ENCODE data around the gene PKN1. TPM values are rescaled to one million over a fixed set of nuclear protein-coding genes. Genes with fewer than 3 reads are reported as not detected.

Gene PKN1
- polyA plus RNA-seq, 1 donor (not counting 4 experiments of a cell fraction or from before 2014, with no cell fraction given) = 0.62 TPM

- no peaks in the 10 kb centered on the region for H3K9me3 ChIP-seq (ENCODE audit: control insufficient read depth, low read depth, low read length)
- no peak for DNase-seq (ENCODE audit: low read depth, low spot score)
- H3K27me3 ChIP-seq (ENCODE audit: control insufficient read depth, extremely low read depth, insufficient read depth, low read length) = peaks cover 6% of the 10 kb centered on the region
- no peaks in the 10 kb centered on the region for H3K79me2 ChIP-seq (ENCODE audit: control insufficient read depth, insufficient read depth, low read length)
- peaks cover 18% of the 10 kb centered on the region for H3K4me1 ChIP-seq (ENCODE audit: control insufficient read depth, extremely low read depth, insufficient read depth, low read length)
- H3K4me2 ChIP-seq (ENCODE audit: control insufficient read depth, extremely low read depth, insufficient read depth, low read depth, low read length) = peak overlapping the region; percentile 58
- no peak overlapping the region for H3K4me3 ChIP-seq (ENCODE audit: control insufficient read depth in 2 of 3, extremely low read depth in 1 of 3, insufficient read depth in 2 of 3, low read depth in 1 of 3, low read length in 3 of 3)
- FAIRE-seq = no peak
- no peaks in the 10 kb centered on the region for H3K9me1 ChIP-seq (ENCODE audit: control insufficient read depth, extremely low read depth, insufficient read depth, low read length)
- H3K9ac ChIP-seq (ENCODE audit: control insufficient read depth, extremely low read depth, insufficient read depth, low read length) = no peak overlapping the region
- peaks cover 2% of the 10 kb centered on the region for H4K20me1 ChIP-seq (ENCODE audit: control insufficient read depth, extremely low read depth, insufficient read depth, low read length)
- dilution Hi-C loops (cut with MboI; ENCODE audit: extremely low pct_ligation_motif_present, low sequenced_read_pairs) = no loop called here
- TF ChIP-seq CTCF (optimal IDR thresholded peaks at IDR 0.05 in 1 of 3, IDR thresholded peaks at IDR 0.05 in 1 of 3, conservative IDR thresholded peaks at IDR 0.05 in 1 of 3; ENCODE audit: extremely low read depth in 1 of 3, insufficient read depth in 2 of 3, low read length in 3 of 3) = no peak
- no peak for TF ChIP-seq EZH2 (IDR thresholded peaks at IDR 0.05; ENCODE audit: low read length)
- H3K36me3 ChIP-seq (ENCODE audit: control insufficient read depth in 2 of 2, extremely low read depth in 1 of 2, insufficient read depth in 2 of 2, low read length in 2 of 2) = peaks cover 0 to 2% of the 10 kb centered on the region in 2 experiments
- H2AFZ ChIP-seq (ENCODE audit: control insufficient read depth, low read length) = no peak overlapping the region
- H3K27ac ChIP-seq (ENCODE audit: control insufficient read depth, insufficient read depth, low read length) = no peak overlapping the region
Observed at GRCh38 chr19:14471436-14472187, 38.5 kb downstream of the PKN1 start.

GRCh38 chr19:14472202-14472938, 39.3 kb downstream of the PKN1 start:
- Histone ChIP-seq H3K4me2 (ENCODE audit: control insufficient read depth, extremely low read depth, insufficient read depth, low read depth, low read length) (peak overlapping the region; percentile 58), H3K4me3 (ENCODE audit: control insufficient read depth in 2 of 3, extremely low read depth in 1 of 3, insufficient read depth in 2 of 3, low read depth in 1 of 3, low read length in 3 of 3) (peak overlapping the region in 1 of 3 experiments; percentile 1), H4K20me1 (ENCODE audit: control insufficient read depth, extremely low read depth, insufficient read depth, low read length) (peaks cover 5% of the 10 kb centered on the region), H3K27me3 (ENCODE audit: control insufficient read depth, extremely low read depth, insufficient read depth, low read length) (peaks cover 6% of the 10 kb centered on the region), H3K9ac (ENCODE audit: control insufficient read depth, extremely low read depth, insufficient read depth, low read length) (no peak overlapping the region), H3K79me2 (ENCODE audit: control insufficient read depth, insufficient read depth, low read length) (no peaks in the 10 kb centered on the region), H2AFZ (ENCODE audit: control insufficient read depth, low read length) (no peak overlapping the region), H3K4me1 (ENCODE audit: control insufficient read depth, extremely low read depth, insufficient read depth, low read length) (peaks cover 26% of the 10 kb centered on the region), H3K36me3 (ENCODE audit: control insufficient read depth in 2 of 2, extremely low read depth in 1 of 2, insufficient read depth in 2 of 2, low read length in 2 of 2) (peaks cover 0 to 6% of the 10 kb centered on the region in 2 experiments), H3K27ac (ENCODE audit: control insufficient read depth, insufficient read depth, low read length) (no peak overlapping the region), H3K9me1 (ENCODE audit: control insufficient read depth, extremely low read depth, insufficient read depth, low read length) (no peaks in the 10 kb centered on the region), H3K9me3 (ENCODE audit: control insufficient read depth, low read depth, low read length) (no peaks in the 10 kb centered on the region)
- TF ChIP-seq EZH2 (IDR thresholded peaks at IDR 0.05; ENCODE audit: low read length) = no peak
- TF ChIP-seq CTCF (optimal IDR thresholded peaks at IDR 0.05 in 1 of 3, IDR thresholded peaks at IDR 0.05 in 1 of 3, conservative IDR thresholded peaks at IDR 0.05 in 1 of 3; ENCODE audit: extremely low read depth in 1 of 3, insufficient read depth in 2 of 3, low read length in 3 of 3) = peak; percentile 69 to 96 (median 87)
- no peak for FAIRE-seq
- DNase-seq (ENCODE audit: low read depth, low spot score) = no peak
- dilution Hi-C loops (cut with MboI; ENCODE audit: extremely low pct_ligation_motif_present, low sequenced_read_pairs) = no loop called here
